Activated B cell treated with CpG ODN at 0.5 μM for 24 hours (primary cell): Measurements from ENCODE around the gene CDHR2. TPM values are rescaled to one million over a fixed set of nuclear protein-coding genes. Genes with fewer than 3 reads are reported as not detected.
A peak's percentile ranks its signal among the peaks of the same experiment; 100 is the strongest.
"Not testable (repeated sequence)": the region's sequence is repeated elsewhere in the genome, so short reads cannot be mapped to it uniquely, and the experiment has no call there.

ENCODE experiments used
- ATAC-seq: fragments of 200-7000 bp; cut with Tn5 transposase; one replicate; pipeline ENCODE4 v1.10.0; 2021; ENCODE audit warnings: low read depth, mild to moderate bottlenecking, moderate library complexity
- CTCF ChIA-PET: fragments of 350-600 bp; sonication (Branson Sonifier 250); formaldehyde crosslinking; loops from one replicate; lab custom pipeline; 2021; ENCODE audit warnings: antibody characterized with exemption; lab: Charles Lee
- POLR2A ChIA-PET: fragments of 350-600 bp; sonication (Branson Sonifier 250); formaldehyde crosslinking; loops from one replicate; lab custom pipeline; 2021; ENCODE audit warnings: antibody characterized with exemption; lab: Charles Lee
- DNase-seq: peaks from one replicate; pipeline ENCODE4 v3.0.0; 2022
- H3K27ac Mint-ChIP-seq: one replicate; pipeline ENCODE4 v1.8.0; 2020; ENCODE audit warnings: mixed read lengths
- H3K27me3 Mint-ChIP-seq: one replicate; pipeline ENCODE4 v1.8.0; 2021; ENCODE audit warnings: mixed read lengths
- H3K36me3 Mint-ChIP-seq: one replicate; pipeline ENCODE4 v1.8.0; 2021; ENCODE audit warnings: low read depth, mixed read lengths
- H3K4me1 Mint-ChIP-seq: one replicate; pipeline ENCODE4 v1.8.0; 2021; ENCODE audit warnings: mixed read lengths
- H3K4me3 Mint-ChIP-seq: one replicate; pipeline ENCODE4 v1.8.0; 2020; ENCODE audit warnings: mild to moderate bottlenecking, mixed read lengths
- H3K9me3 Mint-ChIP-seq: one replicate; pipeline ENCODE4 v1.8.0; 2020; ENCODE audit warnings: mixed read lengths
- intact Hi-C: fragments of 100-400 bp; cut with micrococcal nuclease; formaldehyde crosslinking; loops from one replicate; pipeline ENCODE4 v1.15.1; 2024
- total RNA-seq: library from RNA; stranded (reverse); gene quantifications from 2 replicates; pipeline ENCODE4 v1.2.3, GENCODE V29; 2022
- TF ChIP-seq, protein P1 (sequence below): fragments of 200-600 bp; IDR thresholded peaks from one replicate; pipeline ENCODE4 v1.8.0; 2022; ENCODE audit warnings: antibody characterized with exemption, mild to moderate bottlenecking

Gene CDHR2
- total RNA-seq, 1 donor from 2014 or later = 0.31 TPM

DNA sequence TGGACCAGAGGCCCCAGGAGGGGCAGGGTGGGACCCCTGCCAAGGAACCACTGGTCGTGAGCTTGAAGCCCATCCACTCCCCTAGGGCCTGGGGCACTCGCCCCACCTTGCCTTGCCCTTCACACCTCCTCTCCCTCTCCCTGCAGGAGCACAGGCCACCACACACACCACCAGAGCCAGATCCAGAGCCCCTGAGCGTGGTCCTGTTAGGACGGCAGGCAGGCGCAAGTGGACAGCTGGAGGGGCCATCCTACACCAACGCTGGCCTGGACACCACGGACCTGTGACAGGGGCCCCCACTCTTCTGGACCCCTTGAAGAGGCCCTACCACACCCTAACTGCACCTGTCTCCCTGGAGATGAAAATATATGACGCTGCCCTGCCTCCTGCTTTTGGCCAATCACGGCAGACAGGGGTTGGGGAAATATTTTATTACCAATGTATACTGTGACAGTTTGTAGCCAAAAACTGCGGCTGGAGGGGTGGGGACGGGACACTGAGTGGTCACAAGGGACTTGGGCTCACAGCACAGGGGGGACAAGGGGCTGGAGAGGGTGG is 46.3 kb downstream of the CDHR2 start:
- ATAC-seq (no peak), DNase-seq (no peak)
- Mint-ChIP-seq H3K4me3 (no peak overlapping the region), H3K9me3 (no peaks in the 10 kb centered on the region), H3K27ac (no peak overlapping the region), H3K36me3 (no peaks in the 10 kb centered on the region), H3K4me1 (peaks cover 7% of the 10 kb centered on the region), H3K27me3 (peaks cover 10% of the 10 kb centered on the region)
- CTCF ChIA-PET = no interaction called here
- TF ChIP-seq, protein P1, sequence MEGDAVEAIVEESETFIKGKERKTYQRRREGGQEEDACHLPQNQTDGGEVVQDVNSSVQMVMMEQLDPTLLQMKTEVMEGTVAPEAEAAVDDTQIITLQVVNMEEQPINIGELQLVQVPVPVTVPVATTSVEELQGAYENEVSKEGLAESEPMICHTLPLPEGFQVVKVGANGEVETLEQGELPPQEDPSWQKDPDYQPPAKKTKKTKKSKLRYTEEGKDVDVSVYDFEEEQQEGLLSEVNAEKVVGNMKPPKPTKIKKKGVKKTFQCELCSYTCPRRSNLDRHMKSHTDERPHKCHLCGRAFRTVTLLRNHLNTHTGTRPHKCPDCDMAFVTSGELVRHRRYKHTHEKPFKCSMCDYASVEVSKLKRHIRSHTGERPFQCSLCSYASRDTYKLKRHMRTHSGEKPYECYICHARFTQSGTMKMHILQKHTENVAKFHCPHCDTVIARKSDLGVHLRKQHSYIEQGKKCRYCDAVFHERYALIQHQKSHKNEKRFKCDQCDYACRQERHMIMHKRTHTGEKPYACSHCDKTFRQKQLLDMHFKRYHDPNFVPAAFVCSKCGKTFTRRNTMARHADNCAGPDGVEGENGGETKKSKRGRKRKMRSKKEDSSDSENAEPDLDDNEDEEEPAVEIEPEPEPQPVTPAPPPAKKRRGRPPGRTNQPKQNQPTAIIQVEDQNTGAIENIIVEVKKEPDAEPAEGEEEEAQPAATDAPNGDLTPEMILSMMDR = no peak
- POLR2A ChIA-PET = no interaction called here
- intact Hi-C loops = no loop called here

DNA sequence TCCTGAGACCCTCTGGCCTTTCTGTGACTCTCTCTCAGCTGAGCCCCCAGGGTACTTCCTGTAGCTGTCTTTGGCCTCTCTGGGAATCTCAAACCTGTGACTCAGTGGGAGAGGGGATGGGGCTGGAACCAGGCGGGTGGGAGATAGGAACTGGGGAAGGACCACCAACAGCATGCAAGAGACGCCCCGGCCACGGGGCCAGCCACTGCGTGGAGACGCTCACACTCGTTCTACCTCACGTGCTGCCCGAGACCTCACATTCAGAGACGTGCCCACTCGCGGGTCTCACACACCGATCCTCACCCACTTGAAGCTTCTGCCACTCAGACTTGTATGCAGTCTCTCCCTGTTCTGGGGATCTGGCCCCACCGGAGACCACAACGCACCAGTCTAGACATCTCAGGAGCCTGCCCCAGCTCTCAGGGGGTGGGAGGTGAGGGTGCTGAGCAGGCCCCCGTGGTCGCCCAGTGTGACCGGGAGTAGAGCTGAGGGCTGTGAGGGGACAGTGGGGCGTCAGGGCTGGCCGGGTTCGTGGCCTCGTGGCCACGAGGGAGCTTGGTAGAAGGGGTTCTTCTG is 47.0 kb downstream of the CDHR2 start:
- POLR2A ChIA-PET = no interaction called here
- intact Hi-C loops = loop anchor here (2.0 kb wide), 2 partner anchors 21 to 179 kb away; partner anchors contain the start of gene CLTB
- Mint-ChIP-seq H3K4me3 (peak overlapping the region; percentile 72), H3K27me3 (peaks cover 10% of the 10 kb centered on the region), H3K36me3 (no peaks in the 10 kb centered on the region), H3K27ac (no peak overlapping the region), H3K4me1 (peaks cover 7% of the 10 kb centered on the region), H3K9me3 (no peaks in the 10 kb centered on the region)
- CTCF ChIA-PET = interaction anchor here (1.2 kb wide), 1 partner anchor 34 kb away, joined by 3 read pairs; the partner anchor contains the start of genes EIF4E1B and SNCB
- DNase-seq = no peak
- TF ChIP-seq, protein P1 = no peak
- no peak for ATAC-seq

DNA sequence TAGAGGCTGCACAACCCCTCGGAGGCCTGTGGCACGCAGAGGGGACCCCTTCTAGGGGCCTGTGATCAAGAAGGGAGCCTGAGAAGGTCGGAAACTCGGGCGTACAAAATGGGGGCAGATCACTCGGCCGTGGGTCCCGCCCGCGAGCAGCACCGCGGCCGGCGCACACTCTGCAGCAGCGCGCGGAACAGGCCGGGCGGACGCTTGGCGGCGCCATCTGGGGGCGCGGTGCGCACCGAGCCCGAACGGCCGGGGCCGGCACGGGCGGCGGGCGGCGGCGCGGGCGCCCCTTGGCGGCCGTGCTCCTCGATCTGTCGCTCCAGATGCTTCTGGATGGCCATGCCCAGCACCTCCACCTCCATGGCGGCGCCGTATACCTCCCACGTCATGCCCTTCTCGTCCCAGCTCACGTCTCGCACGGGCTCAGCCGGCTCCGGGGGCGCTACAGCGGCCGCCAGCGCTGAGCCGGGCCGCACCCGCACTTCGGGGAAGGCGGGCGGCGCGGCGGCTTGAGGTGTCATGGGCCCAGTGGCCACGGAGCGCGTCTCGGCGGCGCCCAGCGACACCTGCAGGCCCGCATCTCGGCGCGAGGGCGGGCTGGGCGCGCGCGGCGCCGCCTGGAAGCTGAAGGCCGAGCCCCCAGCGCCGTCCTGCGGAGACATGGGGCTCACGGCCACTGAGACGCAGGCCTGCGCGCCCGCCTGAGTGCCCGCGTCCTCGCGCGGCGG is 47.7 kb downstream of the CDHR2 start:
- TF ChIP-seq, protein P1 = no peak

DNA sequence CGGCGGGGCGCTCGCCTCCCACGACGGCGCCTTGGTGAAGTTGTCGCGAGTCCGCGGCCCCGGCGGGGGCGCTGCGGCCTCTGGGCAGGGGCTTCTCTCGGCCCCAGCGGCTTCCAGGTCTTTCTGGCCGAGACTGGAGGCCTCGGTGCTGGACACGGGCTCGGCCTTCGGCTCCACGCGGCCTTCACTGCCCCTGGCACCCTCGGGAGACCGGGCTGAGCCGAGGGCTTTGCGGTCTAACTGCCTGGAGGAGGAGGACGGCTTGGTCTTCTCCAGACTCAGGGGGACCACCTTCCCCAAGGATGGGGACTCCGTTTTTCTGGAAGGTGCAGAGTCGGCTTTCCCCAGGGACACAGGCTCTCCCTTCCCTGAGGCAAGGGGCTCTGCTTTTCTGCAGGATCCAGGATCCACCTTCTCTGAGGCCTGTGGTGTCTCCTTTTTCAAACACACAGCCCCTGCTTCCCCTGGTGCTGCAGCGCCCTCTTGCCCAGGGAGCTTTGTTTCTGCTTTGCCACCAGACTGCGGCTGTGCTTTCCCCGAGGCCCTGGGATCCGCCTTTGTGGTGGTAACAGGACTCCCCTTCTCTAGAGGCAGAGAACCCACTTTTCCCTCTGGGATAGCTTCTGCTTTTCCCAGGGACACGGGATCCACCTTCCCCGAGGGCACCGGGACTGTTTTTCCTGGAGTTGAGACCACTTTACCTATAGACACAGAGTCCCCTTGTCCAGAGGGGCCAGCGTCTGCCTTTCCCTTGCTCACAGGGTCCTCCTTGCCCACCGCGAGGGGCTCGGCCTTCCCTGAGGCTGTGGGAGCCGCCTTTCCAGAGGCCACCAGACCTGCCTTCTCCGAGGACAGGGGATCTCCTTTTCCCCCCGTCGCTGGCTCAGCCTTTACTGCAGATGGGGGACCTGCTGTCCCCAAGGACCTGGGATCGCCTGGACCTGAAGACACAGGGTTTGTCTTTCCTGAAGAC is 48.6 kb downstream of the CDHR2 start:
- ATAC-seq = no peak
- no peak for DNase-seq
- Mint-ChIP-seq H3K27me3 (peaks cover 10% of the 10 kb centered on the region), H3K4me3 (peak overlapping the region; percentile 11), H3K9me3 (no peaks in the 10 kb centered on the region), H3K27ac (no peak overlapping the region), H3K4me1 (peaks cover 7% of the 10 kb centered on the region), H3K36me3 (no peaks in the 10 kb centered on the region)
- intact Hi-C loops = loop anchor here (2.0 kb wide), 2 partner anchors 23 to 181 kb away; partner anchors contain the start of gene CLTB
- POLR2A ChIA-PET = no interaction called here
- TF ChIP-seq, protein P1 = no peak
- CTCF ChIA-PET = no interaction called here

More for the DNA sequence above, 47.7 kb downstream of the CDHR2 start:
- POLR2A ChIA-PET = no interaction called here
- CTCF ChIA-PET = interaction anchor here (1.2 kb wide), 1 partner anchor 33 kb away, joined by 3 read pairs; the partner anchor contains the start of genes EIF4E1B and SNCB
- H3K4me3 Mint-ChIP-seq = peak overlapping the region; percentile 72
- no peak overlapping the region for H3K27ac Mint-ChIP-seq
- DNase-seq = peak; percentile 44
- intact Hi-C loops = loop anchor here (2.0 kb wide), 2 partner anchors 22 to 180 kb away; partner anchors contain the start of gene CLTB
- H3K27me3 Mint-ChIP-seq = peaks cover 10% of the 10 kb centered on the region
- ATAC-seq = peak; percentile 80
- H3K4me1 Mint-ChIP-seq = peaks cover 7% of the 10 kb centered on the region
- no peaks in the 10 kb centered on the region for H3K9me3 Mint-ChIP-seq
- H3K36me3 Mint-ChIP-seq = no peaks in the 10 kb centered on the region

DNA sequence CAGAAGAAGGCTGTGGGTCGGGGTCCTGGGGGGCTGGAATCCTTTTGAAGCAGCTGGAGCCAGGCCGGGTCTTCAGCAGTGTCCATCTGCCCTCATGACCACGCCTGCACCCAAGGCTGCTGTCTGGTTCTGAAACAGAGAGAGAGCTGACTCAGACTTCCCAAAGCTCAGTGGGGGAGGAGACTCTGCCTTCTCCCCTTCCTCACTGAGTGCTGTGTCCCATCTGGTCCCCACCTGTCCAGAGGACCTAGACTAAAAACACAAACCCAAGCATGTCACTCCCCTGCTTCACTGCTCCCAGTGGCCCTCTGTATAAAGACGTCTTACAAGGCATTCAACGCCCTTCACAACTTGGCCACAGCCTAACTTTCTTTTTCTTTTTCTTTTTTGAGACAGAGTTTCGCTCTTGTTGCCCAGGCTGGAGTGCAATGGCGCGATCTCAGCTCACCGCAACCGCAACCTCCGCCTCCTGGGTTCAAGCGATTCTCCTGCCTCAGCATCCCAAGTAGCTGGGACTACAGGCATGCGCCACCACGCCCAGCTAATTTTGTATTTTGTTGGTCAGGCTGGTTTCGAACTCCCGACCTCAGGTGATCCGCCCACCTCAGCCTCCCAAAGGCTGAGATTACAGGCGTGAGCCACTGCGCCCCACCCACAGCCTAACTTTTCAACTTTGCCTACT is 50.7 kb downstream of the CDHR2 start:
- intact Hi-C loops, H3K9me3 Mint-ChIP-seq, CTCF ChIA-PET, H3K4me3 Mint-ChIP-seq, POLR2A ChIA-PET, ATAC-seq, H3K27me3 Mint-ChIP-seq, H3K27ac Mint-ChIP-seq, H3K4me1 Mint-ChIP-seq, H3K36me3 Mint-ChIP-seq, DNase-seq: not testable (repeated sequence)
